HG03045 (cell line): Measurements from ENCODE around the gene NCOA1.
"Not testable (repeated sequence)": the region's sequence is repeated elsewhere in the genome, so short reads cannot be mapped to it uniquely, and the experiment has no call there.

Experiments used
- ATAC-seq: cut with Tn5 transposase; IDR thresholded peaks from one replicate; pipeline ENCODE4 v1.9.1; 2021; ENCODE audit warnings: mild to moderate bottlenecking, moderate library complexity; ENCODE audit not compliant: unreplicated experiment

Gene NCOA1

GRCh38 chr2:24490690-24491541, at the start of gene NCOA1:
TSS of gene NCOA1 (plus strand) at chr2:24491254. CDS start at chr2:24658678, 167,424 bp downstream.
- peak; percentile 68 for ATAC-seq

DNA sequence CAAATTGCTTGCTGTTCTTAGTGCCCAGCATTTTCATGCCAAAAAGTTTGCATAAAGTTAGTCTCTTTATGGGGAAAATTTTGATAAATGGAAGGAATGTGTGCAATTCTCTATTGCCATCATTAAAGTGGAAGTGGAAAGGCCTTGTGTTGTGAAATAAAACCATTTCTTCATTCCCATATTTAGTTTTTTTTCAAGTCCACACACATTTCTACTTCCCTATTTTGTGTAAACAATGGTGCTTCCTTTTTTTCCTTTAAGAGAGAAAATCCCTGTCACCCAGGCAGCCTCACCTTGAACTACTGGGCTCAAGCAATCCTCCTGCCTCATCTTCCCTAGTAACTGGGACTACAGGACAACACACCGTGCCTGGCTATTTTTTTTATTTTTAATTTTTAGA, 42.3 kb upstream of the NCOA1 start:
- no peak for ATAC-seq

DNA sequence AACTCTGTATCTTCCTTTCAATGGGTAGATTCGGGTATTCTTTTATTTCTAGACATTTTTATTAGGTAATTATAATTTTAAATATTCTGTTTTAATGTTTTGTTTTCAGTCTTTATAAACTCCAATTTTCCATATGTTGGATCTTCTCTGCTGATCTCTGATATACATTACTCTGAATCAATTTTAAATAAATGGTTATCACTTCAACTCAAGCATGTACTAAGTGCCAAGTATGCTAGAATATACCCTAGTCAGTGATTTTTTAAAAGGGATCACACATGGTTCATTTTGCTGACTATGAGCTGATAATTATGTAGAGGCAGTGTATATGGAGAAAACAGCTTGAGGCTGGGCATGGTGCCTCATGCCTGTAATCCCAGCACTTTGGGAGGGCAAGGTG, 41.7 kb upstream of the NCOA1 start:
- no peak for ATAC-seq

- no peak for ATAC-seq
These were observed 39.1 kb upstream of the NCOA1 start for GRCh38 chr2:24451805-24452501.

DNA sequence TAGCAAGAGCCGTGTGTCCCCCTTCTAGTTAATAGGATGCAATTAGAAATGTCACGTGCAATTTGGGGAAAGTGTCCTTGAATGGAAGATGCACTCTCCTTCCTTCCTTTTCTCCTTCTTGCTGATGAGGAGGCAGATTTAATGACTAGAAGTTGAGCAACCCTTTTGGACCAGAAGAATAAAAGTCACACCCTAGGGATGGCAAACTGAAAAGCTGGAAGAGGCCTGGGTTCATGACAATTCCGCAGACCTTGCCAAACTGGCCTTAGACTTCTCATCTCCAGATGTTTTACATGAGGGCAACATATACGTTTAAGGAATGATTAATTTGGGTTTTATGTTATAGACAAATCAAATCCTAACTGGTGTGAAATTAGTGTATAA, 38.6 kb upstream of the NCOA1 start:
- no peak for ATAC-seq

DNA sequence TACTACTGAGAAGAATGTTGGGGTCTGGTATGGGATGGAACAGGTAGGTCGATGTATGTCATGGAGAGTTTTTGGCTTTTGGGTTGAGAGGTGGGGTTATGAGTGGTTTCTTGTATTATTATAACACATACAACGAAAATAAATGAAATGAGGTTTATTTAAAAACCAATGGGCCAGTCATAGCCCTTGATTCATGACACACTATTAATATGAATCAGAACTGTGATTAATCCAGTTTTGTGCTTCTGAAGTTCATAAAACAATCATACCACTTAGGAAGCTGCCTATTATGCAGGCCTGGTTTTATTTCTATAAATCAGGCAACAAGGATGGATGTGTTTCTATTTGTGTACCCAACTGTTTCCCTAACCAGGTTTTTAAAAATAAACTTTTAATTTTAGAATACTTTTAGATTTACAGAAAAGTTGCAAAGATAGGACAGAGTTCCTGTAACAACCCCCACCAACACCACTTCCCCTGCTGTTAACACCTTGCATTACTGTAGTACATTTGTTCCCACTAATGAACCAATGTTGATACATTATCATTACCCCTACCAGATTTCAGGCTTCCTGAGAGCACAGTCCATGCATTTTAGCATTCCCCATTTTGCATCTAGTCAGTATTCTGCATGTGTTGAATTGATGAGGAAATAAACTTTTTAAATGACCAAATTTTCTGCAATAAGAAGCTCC, 37.5 kb upstream of the NCOA1 start:
- no peak for ATAC-seq

DNA sequence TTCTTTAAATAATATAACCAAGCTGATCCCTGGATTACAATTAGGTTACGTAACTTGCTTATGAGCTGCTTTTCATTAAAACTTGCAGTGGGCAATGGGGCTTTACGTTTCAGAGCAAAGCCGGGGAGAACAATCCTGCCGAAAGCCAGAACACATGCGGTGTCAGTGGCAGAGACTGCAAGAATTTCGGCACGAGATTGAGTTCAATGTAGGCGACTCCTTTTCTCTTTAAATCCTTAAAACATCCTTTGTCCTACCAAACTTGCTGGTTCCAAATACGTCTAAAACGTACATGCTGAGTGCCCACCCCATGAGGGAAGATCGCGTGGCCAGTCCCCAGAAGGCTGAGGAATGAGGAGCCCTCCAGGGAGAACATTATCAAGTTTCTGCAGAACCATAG, 36.8 kb upstream of the NCOA1 start:
- ATAC-seq, result no peak

GRCh38 chr2:24456599-24457556, 34.2 kb upstream of the NCOA1 start:
- no peak for ATAC-seq

- no peak for ATAC-seq
These were observed 33.2 kb upstream of the NCOA1 start for GRCh38 chr2:24457696-24458386.

DNA sequence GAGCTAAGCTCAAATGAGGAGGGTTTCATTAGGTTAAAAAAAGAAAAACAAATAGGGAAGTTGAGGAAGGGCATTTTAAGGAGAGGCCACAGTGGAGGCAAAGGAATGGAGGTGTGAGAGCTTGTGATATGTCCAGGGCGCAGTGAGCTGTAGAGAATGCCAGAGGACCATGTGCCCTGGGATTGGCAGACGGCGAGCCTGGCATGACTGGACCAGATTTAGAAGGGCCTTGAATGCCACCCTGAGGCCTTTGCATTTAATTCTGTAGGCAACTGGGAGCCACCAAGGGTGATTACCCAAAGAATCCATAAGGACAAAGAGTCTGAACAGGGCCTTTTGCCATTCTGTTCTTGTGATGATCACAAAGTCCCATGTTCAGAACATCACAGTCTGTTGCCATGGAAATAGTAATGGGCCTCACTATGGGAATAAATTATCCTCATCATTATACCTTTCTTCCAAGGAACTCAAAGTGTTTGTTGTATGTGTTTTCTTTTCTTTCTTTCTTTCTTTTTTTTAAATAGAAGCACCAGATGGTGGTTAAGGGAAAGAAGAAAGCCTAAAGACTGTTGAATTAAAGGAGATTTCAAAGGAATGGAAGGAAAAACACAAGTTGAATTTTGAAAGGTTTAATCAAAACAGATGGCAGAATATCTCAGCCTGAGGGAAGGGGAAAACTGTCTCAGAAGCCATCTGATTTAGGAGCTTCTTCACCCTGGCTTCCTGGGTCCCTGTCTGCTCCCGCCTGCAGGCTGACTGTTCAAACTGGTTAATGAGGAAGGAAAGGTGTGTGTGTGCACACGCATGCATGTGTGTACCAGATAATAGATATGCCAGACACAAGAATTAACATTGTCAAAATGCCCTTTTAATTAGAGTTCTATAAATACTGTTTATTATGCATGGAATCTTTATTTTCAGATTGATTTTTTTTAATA, 31.6 kb upstream of the NCOA1 start:
- no peak for ATAC-seq

DNA sequence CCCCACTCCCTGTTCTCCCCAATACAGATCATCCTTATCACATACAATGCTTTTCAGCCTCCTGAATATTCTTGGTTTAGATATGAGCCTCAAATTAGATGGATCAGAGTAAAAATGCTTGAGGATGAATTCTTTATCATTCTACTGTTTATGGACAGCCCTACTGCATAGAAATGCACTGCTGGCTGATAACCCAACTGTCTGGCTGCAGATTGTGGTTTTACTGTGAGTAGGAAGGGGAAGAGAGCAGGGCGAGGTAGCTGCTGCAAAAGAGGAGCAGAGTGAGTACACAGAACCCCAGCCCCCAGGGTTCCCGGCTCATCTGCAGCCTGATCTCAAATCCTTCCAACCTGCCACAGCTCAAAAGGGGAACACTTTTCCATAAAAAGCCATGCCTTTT, 29.4 kb upstream of the NCOA1 start:
- ATAC-seq, result no peak

- no peak for ATAC-seq
These were observed 27.8 kb upstream of the NCOA1 start for GRCh38 chr2:24463271-24463670.

- ATAC-seq, result no peak
These were observed 23.9 kb upstream of the NCOA1 start for GRCh38 chr2:24466871-24467870.

DNA sequence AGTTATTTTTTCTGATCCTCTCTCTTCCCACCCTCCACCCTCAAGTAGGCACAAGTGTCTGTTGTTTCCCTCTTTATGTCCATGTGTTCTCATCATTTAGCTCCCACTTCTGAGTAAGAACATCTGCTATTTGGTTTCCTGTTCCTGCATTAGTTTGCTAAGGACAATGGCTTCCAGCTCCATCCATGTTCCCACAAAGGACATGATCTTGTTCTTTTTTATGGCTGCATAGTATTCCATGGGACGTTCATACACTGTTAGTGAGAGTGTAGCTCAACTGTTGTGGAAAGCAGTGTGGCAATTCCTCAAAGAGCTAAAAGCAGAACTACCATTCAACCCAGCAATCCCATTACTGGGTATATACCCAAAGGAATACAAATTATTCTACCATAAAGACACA, 22.6 kb upstream of the NCOA1 start:
- not testable (repeated sequence) for ATAC-seq

- ATAC-seq, result no peak
These were observed 21.9 kb upstream of the NCOA1 start for GRCh38 chr2:24469148-24469650.

DNA sequence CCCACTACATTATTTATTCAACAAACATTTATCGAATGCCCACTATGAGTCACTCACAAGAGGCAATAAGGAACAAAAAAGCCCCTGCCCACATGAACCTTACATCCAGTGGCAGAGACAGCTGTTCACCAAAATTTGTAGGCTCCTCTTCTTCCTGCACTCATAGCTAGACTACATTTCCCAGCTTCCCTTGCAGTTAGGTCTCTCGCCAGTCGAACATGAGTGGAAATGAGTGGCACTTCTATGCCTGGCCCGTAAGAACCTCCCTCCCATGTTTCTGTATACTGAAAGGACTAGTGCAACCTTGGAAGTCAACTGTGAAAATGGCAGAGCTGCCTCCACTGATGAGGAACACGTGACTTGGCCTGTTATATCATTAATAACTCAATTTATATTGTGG, 19.4 kb upstream of the NCOA1 start:
- no peak for ATAC-seq

DNA sequence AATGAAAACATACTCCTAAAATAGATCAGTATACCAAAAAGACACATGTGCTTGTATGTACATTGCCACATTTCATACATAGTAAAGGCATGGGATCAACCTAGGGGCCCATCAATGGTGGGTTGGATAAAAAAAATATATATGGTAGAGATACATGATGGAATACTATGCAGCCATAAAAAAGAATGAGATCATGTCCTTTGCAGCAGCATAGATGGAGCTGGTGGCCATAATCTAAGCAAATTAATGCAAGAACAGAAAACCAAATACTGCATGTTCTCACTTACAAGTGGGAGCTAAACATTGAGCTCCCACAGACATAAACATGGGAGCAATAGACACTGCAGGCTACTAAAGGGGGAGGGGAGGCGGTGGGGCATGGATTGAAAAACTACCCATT, 18.6 kb upstream of the NCOA1 start:
- ATAC-seq, result no peak

GRCh38 chr2:24473626-24474025, 17.4 kb upstream of the NCOA1 start:
- ATAC-seq, result no peak
